Measurements from ENCODE around the gene PTBP3.

PTBP3 gene

GRCh38 chr9:112328545-112328944 lies 4.9 kb downstream of the PTBP3 start:
- H3K4me3 ChIP-seq = no peak overlapping the region
- no peak for TF ChIP-seq CTCF (IDR thresholded peaks at IDR 0.05)
- DNase-seq (ENCODE audit: low spot score) = no peak
- H3K27ac ChIP-seq = no peak overlapping the region

GRCh38 chr9:112327718-112328450 lies 5.5 kb downstream of the PTBP3 start:
- Histone ChIP-seq H3K4me3 (no peak overlapping the region), H3K27ac (no peak overlapping the region)
- no peak for DNase-seq (ENCODE audit: low spot score)
- no peak for TF ChIP-seq CTCF (IDR thresholded peaks at IDR 0.05)

GRCh38 chr9:112326194-112326593 lies 7.2 kb downstream of the PTBP3 start:
- Histone ChIP-seq H3K27ac (no peak overlapping the region), H3K4me3 (no peak overlapping the region)
- DNase-seq (ENCODE audit: low spot score) = no peak
- TF ChIP-seq CTCF (IDR thresholded peaks at IDR 0.05) = no peak

GRCh38 chr9:112325600-112325999 lies 7.8 kb downstream of the PTBP3 start:
- no peak for TF ChIP-seq CTCF (IDR thresholded peaks at IDR 0.05)
- no peak overlapping the region for H3K27ac ChIP-seq
- no peak overlapping the region for H3K4me3 ChIP-seq
- DNase-seq (ENCODE audit: low spot score) = no peak

- H3K27ac ChIP-seq = no peak overlapping the region
- H3K4me3 ChIP-seq = no peak overlapping the region
- no peak for TF ChIP-seq CTCF (IDR thresholded peaks at IDR 0.05)
- DNase-seq (ENCODE audit: low spot score) = no peak
Observed at GRCh38 chr9:112325127-112325526, 8.3 kb downstream of the PTBP3 start.

GRCh38 chr9:112323378-112323854 lies 10.0 kb downstream of the PTBP3 start:
- no peak for DNase-seq (ENCODE audit: low spot score)
- no peak for TF ChIP-seq CTCF (IDR thresholded peaks at IDR 0.05)
- Histone ChIP-seq H3K4me3 (no peak overlapping the region), H3K27ac (no peak overlapping the region)

GRCh38 chr9:112322701-112323377 lies 10.6 kb downstream of the PTBP3 start:
- Histone ChIP-seq H3K4me3 (no peak overlapping the region), H3K27ac (no peak overlapping the region)
- no peak for DNase-seq (ENCODE audit: low spot score)
- no peak for TF ChIP-seq CTCF (IDR thresholded peaks at IDR 0.05)

All from coronary artery (tissue), 2 donors.